Mesendoderm (in vitro differentiated cells): ENCODE measurements around the gene SETD7.
A peak's percentile ranks its signal among the peaks of the same experiment; 100 is the strongest.

ENCODE experiments used
- DNase-seq: peaks from one replicate; pipeline ENCODE4 v3.0.0; 2013
- H2AK5ac ChIP-seq: 2 replicates; pipeline ENCODE4 v1.6.1; 2013; ENCODE audit warnings: low read length, inconsistent platforms
- H2BK120ac ChIP-seq: 2 replicates; pipeline ENCODE4 v1.6.1; 2013; ENCODE audit warnings: low read depth, mild to moderate bottlenecking, low read length, moderate library complexity, mixed read lengths
- H2BK15ac ChIP-seq: replicated peaks from 2 replicates; pipeline ENCODE4 v1.6.1; 2013; ENCODE audit warnings: low read depth, mild to moderate bottlenecking, moderate library complexity
- H2BK5ac ChIP-seq: 2 replicates; pipeline ENCODE4 v1.6.1; 2013; ENCODE audit warnings: low read length, inconsistent platforms
- H3K18ac ChIP-seq: 2 replicates; pipeline ENCODE4 v1.6.1; 2013; ENCODE audit warnings: mild to moderate bottlenecking, low read length, mixed read lengths
- H3K23ac ChIP-seq: one replicate; pipeline ENCODE4 v1.6.1; 2013; ENCODE audit warnings: low read length
- H3K27ac ChIP-seq: 2 replicates; pipeline ENCODE4 v1.5.1; 2013; ENCODE audit warnings: low read depth, mild to moderate bottlenecking, inconsistent platforms, low read length, moderate library complexity
- H3K27me3 ChIP-seq: 2 replicates; pipeline ENCODE4 v1.6.1; 2013; ENCODE audit warnings: low read length, control low read depth, mild to moderate bottlenecking, inconsistent platforms; ENCODE audit not compliant: insufficient read depth, poor library complexity
- H3K36me3 ChIP-seq: 2 replicates; pipeline ENCODE4 v1.6.1; 2013; ENCODE audit warnings: low read length, inconsistent platforms; ENCODE audit not compliant: control insufficient read depth, insufficient read depth
- H3K4ac ChIP-seq: one replicate; pipeline ENCODE4 v1.6.1; 2013; ENCODE audit warnings: low read depth, mild to moderate bottlenecking, low read length, moderate library complexity
- H3K4me1 ChIP-seq: 2 replicates; pipeline ENCODE4 v1.6.1; 2013; ENCODE audit warnings: low read depth, low read length, inconsistent platforms; ENCODE audit not compliant: control insufficient read depth
- H3K4me2 ChIP-seq: 2 replicates; pipeline ENCODE4 v1.6.1; 2013; ENCODE audit warnings: low read length
- H3K4me3 ChIP-seq: 2 replicates; pipeline ENCODE4 v1.5.1; 2013; ENCODE audit warnings: mild to moderate bottlenecking, low read length
- H3K56ac ChIP-seq: one replicate; pipeline ENCODE4 v1.6.1; 2013; ENCODE audit warnings: low read length
- H3K79me1 ChIP-seq: 2 replicates; pipeline ENCODE4 v1.6.1; 2013; ENCODE audit warnings: low read length, inconsistent platforms
- H3K79me2 ChIP-seq: 2 replicates; pipeline ENCODE4 v1.6.1; 2013; ENCODE audit warnings: mild to moderate bottlenecking, low read length; ENCODE audit not compliant: control insufficient read depth, insufficient read depth
- H3K9ac ChIP-seq: 2 replicates; pipeline ENCODE4 v1.6.1; 2013; ENCODE audit warnings: low read length, inconsistent platforms
- H4K5ac ChIP-seq: one replicate; pipeline ENCODE4 v1.6.1; 2013; ENCODE audit warnings: low read length
- H4K8ac ChIP-seq: one replicate; pipeline ENCODE4 v1.6.1; 2013; ENCODE audit warnings: low read depth, mild to moderate bottlenecking, control low read depth, low read length, moderate library complexity
- WGBS: extraction: QIAGEN DNeasy Blood & Tissue Kit; methylation state at CpG from one replicate; pipeline ENCODE4 v1.1.7; 2013; ENCODE audit warnings: low lambda C conversion rate, missing lambda C conversion rate; ENCODE audit not compliant: insufficient coverage; ENCODE audit errors: extremely low coverage; 5-methylcytosine and 5-hydroxymethylcytosine counted together

Gene SETD7

GRCh38 chr4:139593091-139593564, 37.1 kb upstream of the SETD7 start:
- Histone ChIP-seq H2BK15ac (no peak overlapping the region), H4K8ac (no peak overlapping the region), H3K23ac (no peak overlapping the region), H3K27ac (peak overlapping the region; percentile 14), H3K79me1 (no peaks in the 10 kb centered on the region), H3K9ac (no peak overlapping the region), H3K36me3 (no peaks in the 10 kb centered on the region), H2BK120ac (no peak overlapping the region), H3K27me3 (no peaks in the 10 kb centered on the region), H2AK5ac (no peak overlapping the region), H3K56ac (no peak overlapping the region), H3K4me1 (peaks cover 9% of the 10 kb centered on the region), H2BK5ac (no peak overlapping the region), H3K4ac (no peak overlapping the region), H3K18ac (no peak overlapping the region), H3K4me2 (no peak overlapping the region), H3K79me2 (no peaks in the 10 kb centered on the region), H3K4me3 (no peak overlapping the region), H4K5ac (no peak overlapping the region)
- peak; percentile 99 for DNase-seq
- no CpG with 5 or more reads among the region's 4 CpGs for WGBS

GRCh38 chr4:139589336-139590018, 33.5 kb upstream of the SETD7 start:
- Histone ChIP-seq H3K79me1 (no peaks in the 10 kb centered on the region), H3K4me1 (peaks cover 8% of the 10 kb centered on the region), H3K4ac (no peak overlapping the region), H3K4me3 (no peak overlapping the region), H4K5ac (no peak overlapping the region), H3K9ac (no peak overlapping the region), H3K56ac (no peak overlapping the region), H2BK5ac (no peak overlapping the region), H3K36me3 (no peaks in the 10 kb centered on the region), H4K8ac (no peak overlapping the region), H3K27ac (no peak overlapping the region), H2BK120ac (no peak overlapping the region), H3K27me3 (no peaks in the 10 kb centered on the region), H2AK5ac (no peak overlapping the region), H3K18ac (no peak overlapping the region), H3K79me2 (no peaks in the 10 kb centered on the region), H3K23ac (no peak overlapping the region), H3K4me2 (no peak overlapping the region), H2BK15ac (no peak overlapping the region)
- WGBS: no CpG with 5 or more reads among the region's 1 CpG
- DNase-seq: no peak

- no peaks in the 10 kb centered on the region for H3K36me3 ChIP-seq
- H3K9ac ChIP-seq: no peak overlapping the region
- WGBS: no CpG with 5 or more reads among the region's 4 CpGs
- no peak overlapping the region for H3K56ac ChIP-seq
- H2BK15ac ChIP-seq: no peak overlapping the region
- H3K4me1 ChIP-seq: peaks cover under 1% of the 10 kb centered on the region
- no peak overlapping the region for H3K18ac ChIP-seq
- H2BK120ac ChIP-seq: no peak overlapping the region
- H3K79me2 ChIP-seq: no peaks in the 10 kb centered on the region
- H3K27ac ChIP-seq: no peak overlapping the region
- H3K79me1 ChIP-seq: no peaks in the 10 kb centered on the region
- no peak overlapping the region for H3K23ac ChIP-seq
- no peak overlapping the region for H4K8ac ChIP-seq
- H3K4ac ChIP-seq: no peak overlapping the region
- H2BK5ac ChIP-seq: no peak overlapping the region
- H3K27me3 ChIP-seq: no peaks in the 10 kb centered on the region
- no peak overlapping the region for H3K4me3 ChIP-seq
- H2AK5ac ChIP-seq: no peak overlapping the region
- no peak for DNase-seq
- H4K5ac ChIP-seq: no peak overlapping the region
- no peak overlapping the region for H3K4me2 ChIP-seq
Observed at GRCh38 chr4:139587446-139587845, 31.4 kb upstream of the SETD7 start.

GRCh38 chr4:139585473-139585872, 29.5 kb upstream of the SETD7 start:
- H3K4ac ChIP-seq: no peak overlapping the region
- no peak overlapping the region for H3K4me2 ChIP-seq
- H3K4me3 ChIP-seq: no peak overlapping the region
- no peak overlapping the region for H2AK5ac ChIP-seq
- H3K27me3 ChIP-seq: no peaks in the 10 kb centered on the region
- H3K36me3 ChIP-seq: no peaks in the 10 kb centered on the region
- no peak overlapping the region for H3K9ac ChIP-seq
- no peak overlapping the region for H4K5ac ChIP-seq
- H3K18ac ChIP-seq: no peak overlapping the region
- H2BK15ac ChIP-seq: no peak overlapping the region
- no peaks in the 10 kb centered on the region for H3K79me1 ChIP-seq
- H2BK120ac ChIP-seq: no peak overlapping the region
- H3K79me2 ChIP-seq: no peaks in the 10 kb centered on the region
- no peaks in the 10 kb centered on the region for H3K4me1 ChIP-seq
- no peak overlapping the region for H2BK5ac ChIP-seq
- H3K27ac ChIP-seq: no peak overlapping the region
- no peak for DNase-seq
- no CpG with 5 or more reads among the region's 4 CpGs for WGBS
- H4K8ac ChIP-seq: no peak overlapping the region
- no peak overlapping the region for H3K23ac ChIP-seq
- no peak overlapping the region for H3K56ac ChIP-seq

DNA sequence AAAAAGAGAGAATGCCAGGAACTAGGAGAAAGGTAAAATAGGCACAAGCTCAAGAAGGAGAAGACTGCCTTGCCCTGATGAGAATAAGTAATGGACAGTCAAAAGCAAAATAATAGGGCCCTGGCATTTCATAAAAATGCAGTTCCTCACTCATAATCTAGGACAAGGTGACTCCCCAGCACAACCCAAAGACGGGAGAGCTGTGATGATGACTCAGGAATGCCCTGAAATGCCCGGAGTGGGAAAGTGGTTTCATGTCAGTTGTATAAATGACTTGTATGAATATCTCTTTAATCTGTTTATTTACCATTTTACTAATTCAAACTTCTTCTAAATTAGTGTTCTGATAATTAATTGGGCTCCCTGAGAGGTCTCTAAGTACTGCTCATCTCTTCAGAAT, 28.8 kb upstream of the SETD7 start:
- Histone ChIP-seq H4K5ac (no peak overlapping the region), H3K36me3 (no peaks in the 10 kb centered on the region), H4K8ac (no peak overlapping the region), H3K18ac (no peak overlapping the region), H3K79me1 (no peaks in the 10 kb centered on the region), H2BK15ac (no peak overlapping the region), H3K9ac (no peak overlapping the region), H3K79me2 (no peaks in the 10 kb centered on the region), H2BK120ac (no peak overlapping the region), H3K4me2 (no peak overlapping the region), H3K56ac (no peak overlapping the region), H3K4me1 (no peaks in the 10 kb centered on the region), H3K4me3 (no peak overlapping the region), H3K4ac (no peak overlapping the region), H3K23ac (no peak overlapping the region), H3K27ac (no peak overlapping the region), H2AK5ac (no peak overlapping the region), H2BK5ac (no peak overlapping the region), H3K27me3 (no peaks in the 10 kb centered on the region)
- no CpG with 5 or more reads among the region's 2 CpGs for WGBS
- DNase-seq: no peak

DNA sequence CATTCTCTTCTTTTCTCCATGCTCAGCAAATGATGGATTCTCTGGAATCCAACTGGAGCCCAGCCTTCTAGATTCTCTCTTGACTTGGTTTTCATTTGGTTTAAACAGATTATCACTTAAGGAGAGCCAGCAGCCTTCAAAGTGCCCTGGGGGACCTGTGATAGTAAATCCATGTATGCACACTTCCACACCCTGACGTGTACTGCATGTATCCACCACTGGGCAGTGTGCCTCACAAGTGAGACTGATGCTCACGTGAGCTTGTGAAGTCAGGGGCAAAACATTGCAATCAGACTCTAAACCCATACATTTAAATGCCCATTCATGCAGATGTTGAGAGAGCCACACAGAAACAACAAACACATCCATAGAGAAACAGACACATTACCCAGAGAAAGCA, 28.0 kb upstream of the SETD7 start:
- no peak overlapping the region for H2AK5ac ChIP-seq
- no peaks in the 10 kb centered on the region for H3K79me2 ChIP-seq
- DNase-seq: no peak
- H3K56ac ChIP-seq: no peak overlapping the region
- no peak overlapping the region for H3K9ac ChIP-seq
- no peaks in the 10 kb centered on the region for H3K4me1 ChIP-seq
- no CpG with 5 or more reads among the region's 2 CpGs for WGBS
- H2BK5ac ChIP-seq: no peak overlapping the region
- H3K4me2 ChIP-seq: no peak overlapping the region
- H2BK15ac ChIP-seq: no peak overlapping the region
- no peak overlapping the region for H3K23ac ChIP-seq
- H3K4me3 ChIP-seq: no peak overlapping the region
- H3K36me3 ChIP-seq: no peaks in the 10 kb centered on the region
- no peak overlapping the region for H2BK120ac ChIP-seq
- no peak overlapping the region for H4K8ac ChIP-seq
- H4K5ac ChIP-seq: no peak overlapping the region
- no peaks in the 10 kb centered on the region for H3K27me3 ChIP-seq
- no peak overlapping the region for H3K4ac ChIP-seq
- H3K18ac ChIP-seq: no peak overlapping the region
- no peaks in the 10 kb centered on the region for H3K79me1 ChIP-seq
- H3K27ac ChIP-seq: no peak overlapping the region
